Vagina (tissue), 2 donors: ENCODE measurements around the gene CYP3A7.

ENCODE experiments used
- POLR2A ChIP-seq, 2 donors: fragments of 450-650 bp; IDR thresholded peaks; one replicate each; pipeline ENCODE4 v1.6.1; 2017; ENCODE audit warnings: antibody characterized with exemption in 2 of 2, mild to moderate bottlenecking in 2 of 2, moderate library complexity in 2 of 2
- TF ChIP-seq, protein P1 (sequence below), 3 experiments: fragments of 450-650 bp in 2 of 3; fragments of 200-600 bp in 1 of 3; sonication (generic) in 1 of 3; IDR thresholded peaks; one replicate each; pipeline ENCODE4 v1.5.1; 2017 to 2019; ENCODE audit warnings: antibody characterized with exemption in 3 of 3, mild to moderate bottlenecking in 2 of 3, moderate library complexity in 2 of 3

DNA sequence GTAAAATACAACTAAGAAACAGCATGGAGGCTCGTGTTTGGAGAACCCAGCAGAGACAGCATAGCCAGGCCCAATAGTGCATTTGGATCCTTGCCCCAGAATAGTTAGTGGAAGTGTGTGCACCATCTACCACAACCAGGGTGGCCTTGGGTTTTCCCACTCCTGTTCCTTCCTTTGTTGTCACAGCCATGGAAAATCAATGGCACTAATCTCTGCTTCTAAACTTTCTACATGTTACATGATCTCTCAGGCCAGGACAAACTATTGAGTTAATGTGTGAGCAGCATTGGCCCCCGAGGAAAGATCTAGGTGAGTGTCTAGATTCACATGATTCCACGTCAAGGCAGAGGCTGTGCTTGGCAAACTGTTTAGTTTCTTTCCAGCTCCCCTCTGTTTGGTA is 2.0 kb downstream of the CYP3A7 start:
- TF ChIP-seq, protein P1, sequence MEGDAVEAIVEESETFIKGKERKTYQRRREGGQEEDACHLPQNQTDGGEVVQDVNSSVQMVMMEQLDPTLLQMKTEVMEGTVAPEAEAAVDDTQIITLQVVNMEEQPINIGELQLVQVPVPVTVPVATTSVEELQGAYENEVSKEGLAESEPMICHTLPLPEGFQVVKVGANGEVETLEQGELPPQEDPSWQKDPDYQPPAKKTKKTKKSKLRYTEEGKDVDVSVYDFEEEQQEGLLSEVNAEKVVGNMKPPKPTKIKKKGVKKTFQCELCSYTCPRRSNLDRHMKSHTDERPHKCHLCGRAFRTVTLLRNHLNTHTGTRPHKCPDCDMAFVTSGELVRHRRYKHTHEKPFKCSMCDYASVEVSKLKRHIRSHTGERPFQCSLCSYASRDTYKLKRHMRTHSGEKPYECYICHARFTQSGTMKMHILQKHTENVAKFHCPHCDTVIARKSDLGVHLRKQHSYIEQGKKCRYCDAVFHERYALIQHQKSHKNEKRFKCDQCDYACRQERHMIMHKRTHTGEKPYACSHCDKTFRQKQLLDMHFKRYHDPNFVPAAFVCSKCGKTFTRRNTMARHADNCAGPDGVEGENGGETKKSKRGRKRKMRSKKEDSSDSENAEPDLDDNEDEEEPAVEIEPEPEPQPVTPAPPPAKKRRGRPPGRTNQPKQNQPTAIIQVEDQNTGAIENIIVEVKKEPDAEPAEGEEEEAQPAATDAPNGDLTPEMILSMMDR (IDR thresholded peaks at IDR 0.05) = no peak
- TF ChIP-seq POLR2A (IDR thresholded peaks at IDR 0.05) = no peak
